GM10248 (cell line): ENCODE measurements around the gene NGF.

ENCODE experiments used
- CTCF ChIA-PET: fragments of 300-600 bp; sonication (Branson Sonifier 250); formaldehyde crosslinking; extraction: SDS; loops from one replicate; lab custom pipeline; 2021; ENCODE audit warnings: antibody characterized with exemption; lab: Yijun Ruan, JAX
- POLR2A ChIA-PET: fragments of 350-650 bp; sonication (Branson Sonifier 250); formaldehyde crosslinking; extraction: SDS; loops from one replicate; lab custom pipeline; 2020; ENCODE audit warnings: antibody characterized with exemption; lab: Yijun Ruan, JAX
- DNase-seq: peaks from one replicate; pipeline ENCODE4 v3.0.0; 2012; ENCODE audit errors: extremely low spot score
- CTCF ChIP-seq: IDR thresholded peaks from 2 replicates; pipeline ENCODE4 v1.5.1; 2012; ENCODE audit warnings: mild to moderate bottlenecking, low read depth; ENCODE audit errors: extremely low read depth, missing control alignments, control extremely low read depth

NGF gene

DNA sequence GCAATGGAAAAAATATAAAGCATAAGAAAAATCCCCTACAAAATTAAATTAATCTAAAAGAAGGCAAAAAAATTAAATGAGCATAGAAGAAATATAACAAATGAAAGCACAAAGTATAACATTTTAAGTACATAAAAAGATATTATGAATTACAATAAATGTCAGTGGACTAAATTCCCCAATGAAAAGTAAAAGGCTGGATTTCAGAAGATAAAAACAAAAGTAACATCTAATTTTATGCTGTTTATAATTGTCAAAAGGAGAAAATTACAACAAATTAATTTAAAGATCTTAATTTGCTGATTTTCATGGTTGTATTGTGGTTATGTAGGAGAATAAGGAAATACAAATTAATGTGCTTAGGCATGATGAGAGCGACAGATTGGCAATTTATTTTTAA, 92.8 kb downstream of the NGF start:
- ChIA-PET CTCF (no interaction called here), POLR2A (no interaction called here)
- no peak for DNase-seq
- TF ChIP-seq CTCF = no peak

DNA sequence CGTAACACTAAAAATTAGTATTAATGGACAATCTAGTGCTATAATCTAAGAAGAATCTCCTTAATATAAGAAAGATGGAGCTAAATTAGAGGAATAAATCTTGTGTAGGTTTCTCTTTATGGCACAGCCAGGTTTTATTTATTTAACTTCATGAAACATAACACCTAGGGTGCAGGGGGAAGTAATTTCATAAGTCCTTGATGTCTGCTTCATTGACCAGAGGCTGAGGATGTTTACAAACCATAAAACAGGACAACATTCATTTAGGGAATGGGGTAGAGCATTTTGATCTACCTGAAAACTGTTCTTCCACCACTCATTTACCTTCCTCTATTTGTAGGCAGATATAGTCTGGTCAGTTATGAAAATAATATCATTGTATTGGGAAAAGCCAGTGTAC, 95.5 kb downstream of the NGF start:
- CTCF ChIA-PET = no interaction called here
- no peak for TF ChIP-seq CTCF
- POLR2A ChIA-PET = no interaction called here
- no peak for DNase-seq

- CTCF ChIA-PET = no interaction called here
Observed at GRCh38 chr1:115241309-115241708, 96.7 kb downstream of the NGF start.

DNA sequence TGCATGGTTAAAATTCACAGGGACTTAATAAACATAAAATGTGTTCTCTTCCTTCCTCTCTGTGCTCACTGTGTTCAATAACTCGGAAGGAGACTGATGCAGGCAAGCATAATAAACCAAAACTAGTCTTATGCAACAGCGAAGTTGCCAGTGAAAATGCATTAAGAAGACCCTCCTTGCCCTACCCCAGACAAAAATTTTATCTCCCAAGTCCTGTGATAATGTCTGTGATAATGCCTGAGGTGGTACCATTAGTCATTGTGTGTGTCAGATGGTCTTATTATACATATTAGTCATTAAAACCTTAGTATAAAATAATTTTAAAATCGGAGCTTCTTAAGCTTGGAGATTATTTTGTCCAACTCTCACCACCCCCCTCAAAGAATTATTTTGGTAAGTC, 97.8 kb downstream of the NGF start:
- CTCF ChIA-PET = no interaction called here
- DNase-seq = no peak
- POLR2A ChIA-PET = no interaction called here
- no peak for TF ChIP-seq CTCF

More at GRCh38 chr1:115241309-115241708, 96.7 kb downstream of the NGF start:
- POLR2A ChIA-PET = no interaction called here
- TF ChIP-seq CTCF = no peak
- DNase-seq = no peak

GRCh38 chr1:115239426-115239825, 98.6 kb downstream of the NGF start:
- CTCF ChIA-PET = no interaction called here
- POLR2A ChIA-PET = no interaction called here
- no peak for DNase-seq

DNA sequence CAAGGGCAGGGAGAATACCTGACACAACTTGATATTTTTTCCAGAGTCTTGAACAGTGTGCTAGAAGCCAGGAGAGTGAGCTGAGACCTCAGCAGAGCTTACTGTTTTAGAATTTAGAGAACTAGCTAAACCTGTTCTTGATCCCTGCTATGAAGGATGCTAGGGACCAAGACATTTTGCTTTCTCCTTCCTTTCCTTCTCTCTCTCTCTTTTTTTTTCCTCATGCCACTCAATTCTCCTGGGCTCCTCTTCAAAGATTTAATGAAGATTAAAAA, 99.0 kb downstream of the NGF start:
- DNase-seq = no peak
- no peak for TF ChIP-seq CTCF
- CTCF ChIA-PET = no interaction called here
- POLR2A ChIA-PET = no interaction called here

More at GRCh38 chr1:115239426-115239825, 98.6 kb downstream of the NGF start:
- no peak for TF ChIP-seq CTCF

DNA sequence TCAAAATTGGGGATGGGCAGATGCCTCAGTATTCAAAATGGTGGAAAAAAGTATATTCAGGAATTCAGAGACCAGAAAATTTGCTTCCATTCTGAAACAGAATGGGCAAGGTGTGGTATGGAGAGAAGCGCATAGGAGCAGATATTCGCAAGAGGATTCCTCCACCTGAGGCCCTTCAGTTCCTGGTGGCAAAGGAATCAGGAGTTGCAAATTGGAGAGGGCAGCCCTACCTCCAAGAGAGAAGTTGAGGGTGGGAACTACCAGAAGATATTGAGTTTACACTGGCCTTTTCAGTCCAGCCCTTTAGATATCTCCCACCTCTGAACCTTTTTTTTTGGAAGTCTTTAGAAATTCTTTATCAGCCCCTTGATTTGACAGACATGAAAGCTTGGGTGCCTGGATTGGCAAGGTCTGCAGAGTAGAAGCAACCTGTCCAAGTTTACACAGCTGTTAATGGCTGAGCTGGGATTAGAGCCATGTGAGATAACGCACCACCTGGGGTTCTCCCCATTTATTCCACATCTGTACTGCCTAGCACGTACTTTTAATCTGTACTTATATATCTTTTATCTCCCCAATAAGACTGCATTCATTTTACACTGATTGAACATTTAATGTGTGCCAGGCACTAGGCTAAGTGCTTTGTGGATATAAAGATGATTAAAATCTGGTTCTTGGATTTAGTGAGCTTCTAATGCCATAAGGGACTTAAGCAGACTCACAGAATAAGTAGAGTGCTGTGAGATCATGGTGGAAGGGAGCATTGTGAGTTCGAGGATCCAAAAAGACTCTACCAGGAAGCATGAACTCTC, 99.5 kb downstream of the NGF start:
- no peak for DNase-seq
- no peak for TF ChIP-seq CTCF
- CTCF ChIA-PET = no interaction called here
- POLR2A ChIA-PET = no interaction called here
